HG03095 (cell line): ENCODE data around the gene PMIS2.

Source experiments
- ATAC-seq: cut with Tn5 transposase; IDR thresholded peaks from one replicate; pipeline ENCODE4 v1.9.1; 2021; ENCODE audit warnings: moderate library complexity; ENCODE audit not compliant: unreplicated experiment

Gene PMIS2

GRCh38 chr19:35585848-35586247 is at the start of gene PMIS2:
TSS of gene PMIS2 (plus strand) at chr19:35586173. CDS start at chr19:35586260, 87 bp downstream.
- ATAC-seq = no peak

GRCh38 chr19:35539314-35539713 is 46.7 kb upstream of the PMIS2 start:
- no peak for ATAC-seq

- ATAC-seq = no peak
Observed at GRCh38 chr19:35539850-35540249, 46.1 kb upstream of the PMIS2 start.

GRCh38 chr19:35540356-35540927 is 45.5 kb upstream of the PMIS2 start:
- ATAC-seq = no peak

GRCh38 chr19:35542209-35542608 is 43.8 kb upstream of the PMIS2 start:
- no peak for ATAC-seq

GRCh38 chr19:35543280-35544109 is 42.5 kb upstream of the PMIS2 start:
- ATAC-seq = no peak

GRCh38 chr19:35544110-35544802 is 41.7 kb upstream of the PMIS2 start:
- ATAC-seq = no peak

- ATAC-seq = peak; percentile 62
Observed at GRCh38 chr19:35545001-35545854, 40.7 kb upstream of the PMIS2 start, which contains the start of gene TMEM147. TSS of gene TMEM147 (plus strand) at chr19:35545626. CDS start at chr19:35545740, 114 bp downstream.

- ATAC-seq = peak; percentile 29
Observed at GRCh38 chr19:35545855-35546381, 40.1 kb upstream of the PMIS2 start.

GRCh38 chr19:35546532-35546931 is 39.4 kb upstream of the PMIS2 start:
- no peak for ATAC-seq

- ATAC-seq = no peak
Observed at GRCh38 chr19:35549174-35549788, 36.7 kb upstream of the PMIS2 start.

- ATAC-seq = no peak
Observed at GRCh38 chr19:35549879-35550523, 36.0 kb upstream of the PMIS2 start.

- no peak for ATAC-seq
Observed at GRCh38 chr19:35551091-35551810, 34.7 kb upstream of the PMIS2 start.

- no peak for ATAC-seq
Observed at GRCh38 chr19:35552534-35553384, 33.2 kb upstream of the PMIS2 start.

- ATAC-seq = no peak
Observed at GRCh38 chr19:35553385-35554000, 32.5 kb upstream of the PMIS2 start.

GRCh38 chr19:35554076-35554475 is 31.9 kb upstream of the PMIS2 start:
- no peak for ATAC-seq

- ATAC-seq = no peak
Observed at GRCh38 chr19:35555301-35556005, 30.5 kb upstream of the PMIS2 start.
